PC-3 (cell line): Measurements from ENCODE around the gene PHF11.

Experiments used
- CTCF ChIP-seq: fragments of 300-600 bp; sonication (generic); conservative IDR thresholded peaks from 2 replicates; pipeline ENCODE4 v1.5.1; 2017; ENCODE audit warnings: antibody characterized with exemption, low read depth, mild to moderate bottlenecking, low read length
- EZH2 ChIP-seq: fragments of 300-600 bp; sonication (generic); IDR thresholded peaks from one replicate; pipeline ENCODE4 v1.6.1; 2017; ENCODE audit warnings: antibody characterized with exemption, mild to moderate bottlenecking, low read length; ENCODE audit not compliant: unreplicated experiment
- EZH2phosphoT487 ChIP-seq: fragments of 300-600 bp; sonication (generic); IDR thresholded peaks from 2 replicates; pipeline ENCODE4 v1.6.1; 2018; ENCODE audit warnings: mild to moderate bottlenecking, antibody characterized with exemption, low read length, borderline replicate concordance

DNA sequence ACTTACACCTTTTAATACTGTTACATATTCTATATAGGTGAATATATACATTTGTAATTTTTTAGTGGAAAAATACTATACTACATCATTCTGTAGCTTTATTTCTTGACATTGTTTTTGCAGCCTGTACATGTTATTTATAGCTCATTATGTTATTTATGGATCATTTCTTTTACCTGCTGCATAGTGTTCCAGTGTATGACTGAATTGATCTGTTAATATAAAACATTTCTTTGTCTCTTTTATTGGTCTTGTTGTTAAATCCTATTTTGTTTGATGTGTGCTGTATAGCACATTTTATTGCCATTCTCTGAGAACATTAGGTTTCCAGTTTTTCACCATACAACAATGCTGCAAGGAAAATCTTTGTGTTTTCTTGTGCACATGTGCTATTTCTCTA, 49.3 kb upstream of the PHF11 start:
- TF ChIP-seq CTCF, result no peak
- TF ChIP-seq EZH2phosphoT487, result no peak
- TF ChIP-seq EZH2, result no peak
